Measurements from ENCODE around the gene KIAA1549. TPM values are rescaled to one million over a fixed set of nuclear protein-coding genes. Genes with fewer than 3 reads are reported as not detected.
"Not testable (repeated sequence)": the region's sequence is repeated elsewhere in the genome, so short reads cannot be mapped to it uniquely, and the experiment has no call there.

The KIAA1549 gene
- total RNA-seq, 8 experiments from 2014 or later, result 1.3 to 31.2 (median 12.3) TPM

DNA sequence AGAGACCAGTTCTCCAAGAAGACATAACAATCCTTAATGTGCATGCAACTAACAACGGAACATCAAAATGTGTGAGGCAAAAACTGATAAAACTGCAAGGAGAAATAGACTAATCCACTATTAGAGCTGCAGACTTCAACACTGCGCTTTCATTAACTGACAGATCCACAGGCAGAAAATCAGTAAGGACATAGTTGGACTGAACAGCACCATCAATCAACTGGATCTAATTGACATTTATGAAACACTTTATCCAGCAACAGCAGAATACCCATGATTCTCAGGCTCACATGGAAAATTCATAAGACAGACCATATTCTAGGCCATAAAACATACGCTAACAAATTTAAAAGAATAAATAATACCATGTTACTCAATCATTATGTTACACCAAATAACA is 161.6 kb downstream of the KIAA1549 start:
- in situ Hi-C loops (cut with MboI; ENCODE audit: low pct_unique_long_range_greater_than_20kb in 2 of 9, low sequenced_read_pairs in 9 of 9, unreplicated experiment in 9 of 9), result no loop called here
- 34 to 94% (median 72%) methylated on average over 2 to 3 of the region's 3 CpGs; no CpG with 5 or more reads in 2 of the 10 experiments for WGBS, 10 experiments
- Histone ChIP-seq H3K27ac (no peak overlapping the region), H3K4me3 (no peak overlapping the region), H3K4me1 (replicated peaks in 1 of 2) (no peaks in the 10 kb centered on the region)
- ATAC-seq (replicated peaks in 6 of 8), result peak in 3 of 8 experiments; percentile 23 to 67 (median 33)

DNA sequence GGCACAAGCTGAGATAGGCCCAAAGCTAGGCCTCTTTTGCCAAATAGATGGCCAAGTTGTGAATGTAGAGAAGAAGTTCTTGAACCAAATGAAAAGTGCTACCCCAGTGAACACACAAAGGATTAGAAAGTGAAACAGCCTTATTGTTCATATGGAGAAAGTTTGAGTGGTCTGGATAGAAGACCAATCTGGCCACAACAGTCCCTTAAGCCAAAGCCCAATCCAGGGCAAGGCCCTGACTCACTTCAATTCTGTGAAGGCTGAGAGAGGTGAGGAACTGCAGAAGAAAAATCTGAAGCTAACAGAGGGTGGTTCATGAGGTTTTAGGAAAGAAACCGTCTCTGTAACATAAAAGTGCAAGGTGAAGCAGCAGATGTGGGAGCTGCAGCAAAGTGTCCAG is 164.5 kb downstream of the KIAA1549 start:
- no peak for ATAC-seq (replicated peaks in 6 of 8)
- in situ Hi-C loops (cut with MboI; ENCODE audit: low pct_unique_long_range_greater_than_20kb in 2 of 9, low sequenced_read_pairs in 9 of 9, unreplicated experiment in 9 of 9), result no loop called here
- Histone ChIP-seq H3K27ac (no peak overlapping the region), H3K4me3 (no peak overlapping the region), H3K4me1 (replicated peaks in 1 of 2) (no peaks in the 10 kb centered on the region)
- WGBS, 10 experiments, result 40 to 86% (median 78%) methylated on average over 1 of the region's 1 CpG; no CpG with 5 or more reads in 4 of the 10 experiments

DNA sequence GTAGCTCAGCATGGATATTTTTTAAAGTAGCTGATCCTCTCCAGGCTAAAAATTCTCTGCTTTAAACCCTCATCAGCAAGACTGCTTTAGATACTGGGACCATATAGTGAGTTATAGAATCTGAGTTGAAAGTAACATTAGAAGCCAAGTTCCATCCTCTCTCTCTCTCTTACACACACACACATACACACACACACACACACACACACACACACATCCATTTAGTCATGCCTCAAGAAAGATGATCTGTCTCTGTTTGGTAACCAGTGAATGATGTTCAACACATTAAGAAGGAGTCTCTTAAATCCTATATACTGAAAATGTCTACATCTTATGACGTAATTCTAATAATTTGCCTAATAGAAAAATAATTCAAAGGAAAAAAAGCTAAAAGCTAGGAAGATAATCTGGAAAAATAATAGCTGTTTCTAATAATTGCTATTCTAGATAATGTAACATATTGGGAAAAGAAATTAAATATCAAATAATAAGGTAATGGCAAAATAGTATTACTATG is 166.3 kb downstream of the KIAA1549 start:
- in situ Hi-C loops (cut with MboI; ENCODE audit: low pct_unique_long_range_greater_than_20kb in 2 of 9, low sequenced_read_pairs in 9 of 9, unreplicated experiment in 9 of 9), result no loop called here
- WGBS, 10 experiments, result 0 to 100% (median 57%) methylated on average over 1 of the region's 1 CpG; no CpG with 5 or more reads in 1 of the 10 experiments
- Histone ChIP-seq H3K4me1 (replicated peaks in 1 of 2) (no peaks in the 10 kb centered on the region), H3K4me3 (no peak overlapping the region), H3K27ac (no peak overlapping the region)
- no peak for ATAC-seq (replicated peaks in 6 of 8)

DNA sequence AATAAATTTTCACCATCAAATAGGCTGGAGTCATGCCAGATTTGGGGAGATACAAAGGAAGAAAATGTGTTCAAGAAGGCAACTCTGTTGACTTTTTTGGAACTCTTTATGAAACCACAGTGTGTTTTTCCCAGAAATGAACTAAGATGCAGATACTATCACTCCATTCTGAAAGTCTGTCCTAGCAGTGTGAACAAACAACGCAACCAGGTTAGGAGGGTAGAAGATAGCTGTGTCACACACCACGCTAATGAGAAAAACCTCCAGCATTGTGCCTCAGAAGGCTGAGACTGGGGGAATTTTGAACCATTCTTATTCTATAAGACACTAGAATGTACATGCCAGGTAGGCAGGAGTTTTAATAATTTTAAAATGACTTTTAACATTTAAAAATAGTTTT is 167.2 kb downstream of the KIAA1549 start:
- Histone ChIP-seq H3K27ac (no peak overlapping the region), H3K4me1 (replicated peaks in 1 of 2) (no peaks in the 10 kb centered on the region), H3K4me3 (no peak overlapping the region)
- in situ Hi-C loops (cut with MboI; ENCODE audit: low pct_unique_long_range_greater_than_20kb in 2 of 9, low sequenced_read_pairs in 9 of 9, unreplicated experiment in 9 of 9), result no loop called here
- ATAC-seq (replicated peaks in 6 of 8), result no peak
- 10 to 100% (median 38%) methylated on average over 1 to 2 of the region's 2 CpGs; no CpG with 5 or more reads in 3 of the 10 experiments for WGBS, 10 experiments

DNA sequence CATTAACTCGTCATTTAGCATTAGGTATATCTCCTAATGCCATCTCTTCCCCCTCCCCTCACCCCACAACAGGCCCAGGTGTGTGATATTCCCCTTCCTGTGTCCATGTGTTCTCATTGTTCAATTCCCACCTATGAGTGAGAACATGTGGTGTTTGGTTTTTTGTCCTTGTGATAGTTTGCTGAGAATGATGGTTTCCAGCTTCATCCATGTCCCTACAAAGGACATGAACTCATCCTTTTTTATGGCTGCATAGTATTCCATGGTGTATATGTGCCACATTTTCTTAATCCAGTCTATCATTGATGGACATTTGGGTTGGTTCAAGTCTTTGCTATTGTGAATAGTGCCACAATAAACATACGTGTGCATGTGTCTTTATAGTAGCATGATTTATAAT is 169.9 kb downstream of the KIAA1549 start:
- WGBS, 10 experiments, result 14% methylated on average over 1 of the region's 2 CpGs; no CpG with 5 or more reads in 9 of the 10 experiments
- H3K27ac ChIP-seq; in situ Hi-C loops (cut with MboI; ENCODE audit: low pct_unique_long_range_greater_than_20kb in 2 of 9, low sequenced_read_pairs in 9 of 9, unreplicated experiment in 9 of 9); H3K4me1 ChIP-seq (replicated peaks in 1 of 2); H3K4me3 ChIP-seq; ATAC-seq (replicated peaks in 6 of 8): not testable (repeated sequence)

DNA sequence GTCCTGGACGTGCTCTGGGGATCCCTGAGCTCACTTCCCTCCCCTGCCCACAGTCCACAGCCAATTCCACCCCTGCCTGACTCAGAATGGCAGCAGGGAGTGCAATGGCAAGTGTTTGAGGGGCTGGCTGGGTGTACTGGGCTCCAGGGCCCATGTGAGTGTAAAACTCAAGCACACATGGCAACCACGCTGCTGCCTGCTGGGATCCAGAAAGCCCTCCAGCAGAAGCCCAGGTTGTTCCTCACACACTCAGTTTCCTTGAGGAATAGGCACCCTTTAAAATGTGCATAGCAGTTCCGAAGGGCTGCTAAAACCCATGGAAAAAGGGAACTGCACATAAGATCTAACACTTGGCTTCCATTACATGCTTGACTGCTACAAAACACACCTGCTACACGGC is 171.8 kb downstream of the KIAA1549 start:
- 0 to 100% (median 90%) methylated on average over 1 to 3 of the region's 4 CpGs; no CpG with 5 or more reads in 2 of the 10 experiments for WGBS, 10 experiments
- in situ Hi-C loops (cut with MboI; ENCODE audit: low pct_unique_long_range_greater_than_20kb in 2 of 9, low sequenced_read_pairs in 9 of 9, unreplicated experiment in 9 of 9), result no loop called here
- peak in 2 of 8 experiments; percentile 30 to 99 for ATAC-seq (replicated peaks in 6 of 8)
- Histone ChIP-seq H3K4me1 (replicated peaks in 1 of 2) (no peaks in the 10 kb centered on the region), H3K27ac (no peak overlapping the region), H3K4me3 (no peak overlapping the region)

DNA sequence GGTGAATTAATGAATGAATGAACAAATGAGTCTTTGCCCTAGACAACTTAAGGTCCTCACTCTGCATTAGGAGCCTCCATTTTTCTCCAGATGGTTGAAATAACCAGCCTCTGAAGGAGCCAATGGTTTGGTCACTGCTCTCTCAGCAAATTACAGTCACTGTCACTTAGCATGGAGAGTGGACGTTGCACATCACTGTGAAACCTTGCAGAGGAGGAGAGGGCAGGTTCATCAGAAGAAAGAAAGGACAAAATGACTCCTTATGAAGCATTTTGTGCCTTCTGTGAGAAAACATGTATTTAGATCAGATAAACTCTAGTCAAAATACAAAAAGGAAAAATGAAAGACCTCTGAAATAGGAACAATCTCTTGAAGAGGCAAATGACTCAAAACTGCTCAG is 176.6 kb downstream of the KIAA1549 start:
- Histone ChIP-seq H3K27ac (no peak overlapping the region), H3K4me1 (replicated peaks in 1 of 2) (no peaks in the 10 kb centered on the region), H3K4me3 (no peak overlapping the region)
- ATAC-seq (replicated peaks in 6 of 8), result no peak
- WGBS, 10 experiments, result 0 to 75% (median 63%) methylated on average over 1 of the region's 1 CpG; no CpG with 5 or more reads in 5 of the 10 experiments
- in situ Hi-C loops (cut with MboI; ENCODE audit: low pct_unique_long_range_greater_than_20kb in 2 of 9, low sequenced_read_pairs in 9 of 9, unreplicated experiment in 9 of 9), result no loop called here

DNA sequence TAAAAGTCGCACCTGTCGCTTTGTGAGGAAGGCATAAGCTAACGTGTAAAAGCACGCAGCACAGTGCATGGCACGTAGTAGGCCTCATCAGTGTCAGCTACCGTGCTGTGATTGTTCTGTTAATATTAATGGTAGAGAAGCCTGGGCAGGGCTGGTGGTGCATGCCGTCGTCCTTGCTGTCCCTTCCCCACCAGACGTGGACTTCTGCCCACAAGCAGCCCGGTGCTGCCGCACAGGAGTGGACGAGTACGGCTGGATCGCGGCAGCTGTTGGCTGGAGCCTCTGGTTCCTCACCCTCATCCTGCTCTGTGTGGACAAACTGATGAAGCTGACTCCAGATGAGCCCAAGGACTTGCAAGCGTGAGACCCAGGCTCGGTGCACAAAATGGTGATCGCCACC is 178.5 kb downstream of the KIAA1549 start:
- Histone ChIP-seq H3K4me3 (no peak overlapping the region), H3K4me1 (replicated peaks in 1 of 2) (no peaks in the 10 kb centered on the region), H3K27ac (no peak overlapping the region)
- ATAC-seq (replicated peaks in 6 of 8), result no peak
- in situ Hi-C loops (cut with MboI; ENCODE audit: low pct_unique_long_range_greater_than_20kb in 2 of 9, low sequenced_read_pairs in 9 of 9, unreplicated experiment in 9 of 9), result no loop called here
- WGBS, 10 experiments, result 53 to 100% (median 89%) methylated on average over 3 to 18 of the region's 18 CpGs; no CpG with 5 or more reads in 2 of the 10 experiments

DNA sequence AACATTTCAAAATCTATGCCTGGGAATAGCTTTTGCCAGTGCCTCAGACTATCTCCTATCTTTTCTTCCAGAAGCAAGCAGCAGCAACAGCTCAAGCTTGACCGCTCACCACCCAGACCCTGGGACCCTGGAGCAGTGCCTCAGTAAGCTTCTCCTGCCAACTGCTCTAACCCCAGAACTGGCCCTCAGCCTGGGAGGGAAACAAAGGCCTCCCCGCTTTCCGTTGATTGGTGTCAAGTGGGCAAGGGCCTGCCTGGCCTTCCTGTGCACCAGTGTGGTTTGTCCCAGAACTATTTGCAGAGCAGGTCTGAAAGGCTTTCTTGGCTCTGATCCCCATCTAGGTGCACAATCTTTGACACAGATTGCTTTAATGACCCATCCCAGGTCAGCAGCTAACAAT is 179.9 kb downstream of the KIAA1549 start:
- Histone ChIP-seq H3K4me1 (replicated peaks in 1 of 2) (no peaks in the 10 kb centered on the region), H3K27ac (no peak overlapping the region), H3K4me3 (no peak overlapping the region)
- WGBS, 10 experiments, result 59 to 100% (median 100%) methylated on average over 1 to 3 of the region's 3 CpGs; no CpG with 5 or more reads in 3 of the 10 experiments
- no peak for ATAC-seq (replicated peaks in 6 of 8)
- in situ Hi-C loops (cut with MboI; ENCODE audit: low pct_unique_long_range_greater_than_20kb in 2 of 9, low sequenced_read_pairs in 9 of 9, unreplicated experiment in 9 of 9), result no loop called here

DNA sequence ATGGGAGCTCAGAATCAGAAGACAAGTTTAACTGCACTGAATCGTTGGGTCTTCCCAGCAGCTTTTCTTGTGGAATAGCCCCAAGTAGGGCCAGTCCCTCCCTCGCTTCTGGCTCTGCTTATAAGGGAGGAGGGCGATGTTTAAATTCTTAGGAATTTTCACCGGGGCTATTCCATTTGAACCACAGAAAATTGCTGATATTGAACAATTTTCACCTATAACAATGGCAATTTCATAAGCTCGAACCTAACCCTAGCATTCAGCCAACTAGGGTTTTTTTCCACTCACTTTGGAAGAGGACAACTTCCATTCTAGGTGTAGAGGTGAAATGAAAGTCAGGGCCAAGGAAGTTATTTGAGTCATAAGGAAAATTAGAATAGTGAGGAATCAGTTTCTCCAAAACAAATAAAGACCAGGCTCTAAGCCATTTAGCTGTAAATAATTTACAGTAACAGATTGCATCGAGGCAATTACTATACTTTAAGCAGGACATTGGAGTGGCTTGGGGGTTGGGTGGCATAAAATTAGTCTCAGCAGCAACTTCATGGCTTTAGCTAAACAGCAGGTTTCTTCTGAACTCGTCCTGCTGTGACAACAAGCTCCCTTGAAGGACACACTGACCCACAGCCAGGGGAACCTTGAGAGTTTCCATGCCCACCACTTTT is 181.7 kb downstream of the KIAA1549 start:
- Histone ChIP-seq H3K4me3 (no peak overlapping the region), H3K27ac (no peak overlapping the region), H3K4me1 (replicated peaks in 1 of 2) (no peaks in the 10 kb centered on the region)
- in situ Hi-C loops (cut with MboI; ENCODE audit: low pct_unique_long_range_greater_than_20kb in 2 of 9, low sequenced_read_pairs in 9 of 9, unreplicated experiment in 9 of 9), result no loop called here
- 11 to 90% (median 60%) methylated on average over 1 to 7 of the region's 7 CpGs; no CpG with 5 or more reads in 1 of the 10 experiments for WGBS, 10 experiments
- no peak for ATAC-seq (replicated peaks in 6 of 8)

DNA sequence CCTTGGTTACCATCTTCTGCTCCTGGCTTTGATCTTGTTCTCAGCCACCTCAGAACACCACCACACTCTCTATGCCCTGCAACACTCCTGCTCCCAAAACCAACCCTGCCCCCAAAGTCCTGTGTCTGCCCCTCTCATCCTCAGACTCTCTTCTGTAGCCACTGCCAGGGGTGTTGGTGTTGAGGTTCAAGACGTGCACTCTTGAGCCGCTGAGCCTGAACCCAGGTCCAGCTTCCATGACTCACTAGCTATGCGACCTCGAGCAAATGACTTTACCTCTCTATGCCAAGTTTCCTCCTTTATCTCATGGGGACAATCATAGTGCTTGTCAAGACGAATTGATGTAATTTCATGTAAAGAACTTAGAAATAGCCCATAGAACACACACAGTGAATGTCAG is 182.4 kb downstream of the KIAA1549 start:
- in situ Hi-C loops (cut with MboI; ENCODE audit: low pct_unique_long_range_greater_than_20kb in 2 of 9, low sequenced_read_pairs in 9 of 9, unreplicated experiment in 9 of 9), result no loop called here
- Histone ChIP-seq H3K4me1 (replicated peaks in 1 of 2) (no peaks in the 10 kb centered on the region), H3K27ac (no peak overlapping the region), H3K4me3 (no peak overlapping the region)
- WGBS, 10 experiments, result 7 to 81% (median 51%) methylated on average over 1 to 5 of the region's 5 CpGs; no CpG with 5 or more reads in 5 of the 10 experiments
- ATAC-seq (replicated peaks in 6 of 8), result no peak

DNA sequence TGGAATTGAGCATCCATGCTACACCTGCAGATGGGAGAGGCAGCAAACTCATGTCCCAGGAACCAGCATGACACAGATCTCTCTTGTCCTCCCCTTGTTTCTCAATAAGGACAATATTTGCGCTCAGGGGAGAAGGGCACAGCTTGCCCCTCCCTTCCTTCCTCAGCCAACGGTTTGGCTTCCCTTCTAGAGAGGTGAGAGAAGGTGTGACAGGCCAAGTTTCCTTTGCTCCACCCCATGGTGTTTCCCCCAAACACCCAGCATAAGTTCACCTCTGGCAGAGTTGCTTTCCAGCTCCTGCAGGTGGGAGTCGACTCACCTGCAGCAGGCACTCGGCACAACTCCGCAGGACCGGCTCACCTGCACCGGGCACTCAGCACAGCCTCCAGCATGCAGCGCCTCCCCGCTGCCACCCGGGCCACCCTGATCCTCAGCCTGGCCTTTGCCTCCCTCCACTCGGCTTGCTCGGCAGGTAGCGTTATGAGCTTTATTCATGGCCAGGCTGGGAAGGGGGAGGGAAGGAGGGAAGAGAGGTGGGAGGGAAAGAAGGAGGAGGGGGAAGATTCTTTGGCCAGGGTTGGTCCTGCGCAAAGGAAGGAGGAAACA is 183.4 kb downstream of the KIAA1549 start, which contains the start of the genes ATP6V0A4 and TMEM213:
Gene ATP6V0A4 (minus strand): TSS at position 482 of the 606 bp plus-strand sequence. CDS start 26,949 bp downstream, outside the sequence.
Gene TMEM213 (plus strand): TSS at position 280 of the 606 bp plus-strand sequence. CDS start 111 bp downstream, at position 391.
- ATAC-seq (replicated peaks in 6 of 8), result no peak
- WGBS, 10 experiments, result 0 to 67% (median 50%) methylated on average over 1 to 3 of the region's 14 CpGs; no CpG with 5 or more reads in 6 of the 10 experiments

DNA sequence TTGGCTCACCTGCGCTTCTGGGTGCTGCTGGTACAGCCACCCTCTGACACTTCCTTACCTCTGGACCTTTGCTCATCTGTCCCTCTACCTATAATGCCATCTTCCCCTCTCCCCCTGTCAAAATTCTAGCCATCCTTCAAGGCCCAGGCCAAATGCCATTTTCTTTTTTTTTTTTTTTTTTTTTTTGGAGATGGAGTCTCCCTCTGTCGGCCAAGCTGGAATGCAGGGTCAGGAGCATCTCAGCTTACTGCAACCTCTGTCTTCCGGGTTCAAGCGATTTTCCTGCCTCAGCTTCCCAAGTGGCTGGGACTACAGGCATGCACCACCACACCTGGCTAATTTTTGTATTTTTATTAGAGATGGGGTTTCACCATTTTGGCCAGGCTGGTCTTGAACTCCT is 184.1 kb downstream of the KIAA1549 start:
- ATAC-seq (replicated peaks in 6 of 8); H3K4me1 ChIP-seq (replicated peaks in 1 of 2); in situ Hi-C loops (cut with MboI; ENCODE audit: low pct_unique_long_range_greater_than_20kb in 2 of 9, low sequenced_read_pairs in 9 of 9, unreplicated experiment in 9 of 9); H3K4me3 ChIP-seq; H3K27ac ChIP-seq: not testable (repeated sequence)
- WGBS, 10 experiments, result 6 to 100% (median 60%) methylated on average over 1 to 4 of the region's 4 CpGs; no CpG with 5 or more reads in 2 of the 10 experiments

More for the DNA sequence above, 183.4 kb downstream of the KIAA1549 start, which contains the start of the genes ATP6V0A4 and TMEM213:
- H3K4me1 ChIP-seq (replicated peaks in 1 of 2), result no peaks in the 10 kb centered on the region
- H3K27ac ChIP-seq, result no peak within 1 kb of the TSS
- in situ Hi-C loops (cut with MboI; ENCODE audit: low pct_unique_long_range_greater_than_20kb in 2 of 9, low sequenced_read_pairs in 9 of 9, unreplicated experiment in 9 of 9), result no loop called here
- H3K4me3 ChIP-seq, result no peak within 1 kb of the TSS

Measured in motor neuron (in vitro differentiated cells).